HepG2 (cell line): ENCODE data around the gene GMCL2. TPM values are rescaled to one million over a fixed set of nuclear protein-coding genes. Genes with fewer than 3 reads are reported as not detected.

Experiments used
- ATAC-seq: fragments of 200-7000 bp; cut with Tn5 transposase; 3 replicates; pipeline ENCODE4 v1.9.1; 2020; ENCODE audit warnings: mild to moderate bottlenecking, moderate library complexity
- BruUV-seq: library from RNA; stranded (reverse); fragments of 400-500 nt; replicated peaks from 2 replicates; lab custom pipeline; 2021; lab: Mats Ljungman, UMichigan
- CTCF ChIA-PET: fragments of 300-600 bp; formaldehyde crosslinking; extraction: SDS; loops from one replicate; lab custom pipeline; 2021; ENCODE audit warnings: low total read pairs, inconsistent platforms, low intra/inter-chr PET ratio; lab: Yijun Ruan, JAX
- POLR2A ChIA-PET: fragments of 350-600 bp; sonication (Branson Sonifier 250); formaldehyde crosslinking; loops from one replicate; lab custom pipeline; 2020; ENCODE audit warnings: antibody characterized with exemption, inconsistent platforms; lab: Yijun Ruan, JAX
- DNase-seq: peaks from one replicate; pipeline ENCODE4 v3.0.0-alpha.2; 2015; ENCODE audit warnings: low spot score
- FAIRE-seq: peaks from 3 replicates; lab custom pipeline; 2011; peaks lifted over from hg19 to GRCh38; lab: Jason Lieb, UNC
- H2AFZ ChIP-seq: one replicate; pipeline ENCODE4 v1.6.1; 2011; ENCODE audit warnings: low read length, inconsistent platforms
- H3K27ac ChIP-seq: fragments of 300-600 bp; 3 replicates; pipeline ENCODE4 v1.8.0; 2011; ENCODE audit warnings: mixed run types, mild to moderate bottlenecking, mixed read lengths, low read length, inconsistent platforms; ENCODE audit not compliant: insufficient read depth; ENCODE audit errors: extremely low read length
- H3K27me3 ChIP-seq, 2 experiments: fragments of 200-600 bp in 1 of 2; 2 replicates in 1 of 2; 3 replicates in 1 of 2; pipeline versions ENCODE4 v1.6.0 to v1.8.0; 2011; ENCODE audit warnings: low read length in 2 of 2, mild to moderate bottlenecking in 2 of 2, moderate library complexity in 2 of 2, inconsistent platforms in 1 of 2; ENCODE audit not compliant: insufficient read depth in 2 of 2, control insufficient read depth in 1 of 2
- H3K36me3 ChIP-seq, 2 experiments: fragments of 200-600 bp in 1 of 2; replicated peaks in 1 of 2; 2 replicates in 1 of 2; 3 replicates in 1 of 2; pipeline versions ENCODE4 v1.5.1 to v1.8.0; 2011; ENCODE audit warnings: low read length in 2 of 2, inconsistent platforms in 1 of 2; ENCODE audit not compliant: insufficient read depth in 2 of 2, control insufficient read depth in 1 of 2
- H3K4me1 ChIP-seq: 2 replicates; pipeline ENCODE4 v1.5.1; 2012; ENCODE audit warnings: low read length, inconsistent platforms; ENCODE audit not compliant: insufficient read depth
- H3K4me2 ChIP-seq: 2 replicates; pipeline ENCODE4 v1.6.0; 2011; ENCODE audit warnings: low read depth, low read length, inconsistent platforms
- H3K4me3 ChIP-seq, 3 experiments: fragments of 200-600 bp in 1 of 3; sonication (generic), shearing (Covaris generic) in 1 of 3; replicated peaks in 1 of 3; 2 replicates each; pipeline ENCODE4 v1.5.1; 2011 to 2016; ENCODE audit warnings: low read length in 3 of 3, inconsistent platforms in 2 of 3, low read depth in 2 of 3, mild to moderate bottlenecking in 2 of 3, control low read depth in 1 of 3, mixed read lengths in 1 of 3; ENCODE audit not compliant: insufficient read depth in 1 of 3
- H3K79me2 ChIP-seq: one replicate; pipeline ENCODE4 v1.6.1; 2011; ENCODE audit warnings: low read length, inconsistent platforms; ENCODE audit not compliant: insufficient read depth
- H3K9ac ChIP-seq: 2 replicates; pipeline ENCODE4 v1.6.0; 2011; ENCODE audit warnings: mild to moderate bottlenecking, low read depth, low read length, inconsistent platforms; ENCODE audit not compliant: insufficient read depth
- H3K9me3 ChIP-seq: 2 replicates; pipeline ENCODE4 v1.5.1; 2012; ENCODE audit warnings: mild to moderate bottlenecking, low read length
- H4K20me1 ChIP-seq: 2 replicates; pipeline ENCODE4 v1.6.0; 2011; ENCODE audit warnings: inconsistent platforms, mild to moderate bottlenecking, low read length, moderate library complexity; ENCODE audit not compliant: insufficient read depth
- GPN1 ChIP-seq: sonication (generic); formaldehyde crosslinking; IDR thresholded peaks from 2 replicates; pipeline ENCODE4 v1.5.1; 2020; ENCODE audit warnings: missing genetic modification reagents, borderline replicate concordance
- HNF1B ChIP-seq: sonication (generic); formaldehyde crosslinking; IDR thresholded peaks from 2 replicates; pipeline ENCODE4 v1.5.1; 2020; ENCODE audit warnings: mild to moderate bottlenecking, moderate library complexity, missing genetic modification reagents
- HOXA9 ChIP-seq: sonication (generic); formaldehyde crosslinking; IDR thresholded peaks from 2 replicates; pipeline ENCODE4 v1.8.1; 2022; ENCODE audit warnings: missing genetic modification reagents, mild to moderate bottlenecking, moderate library complexity, borderline replicate concordance
- MYC ChIP-seq: sonication (generic); formaldehyde crosslinking; IDR thresholded peaks from 2 replicates; pipeline ENCODE4 v1.9.0; 2021; ENCODE audit warnings: missing genetic modification reagents, borderline replicate concordance
- SMAD1 ChIP-seq: sonication (generic); formaldehyde crosslinking; IDR thresholded peaks from 2 replicates; pipeline ENCODE4 v1.4.0; 2020; ENCODE audit warnings: missing genetic modification reagents, low read depth, mild to moderate bottlenecking, borderline replicate concordance
- SMAD3 ChIP-seq: sonication (generic); formaldehyde crosslinking; IDR thresholded peaks from 2 replicates; pipeline ENCODE4 v1.4.0; 2020; ENCODE audit warnings: missing genetic modification reagents
- SP140L ChIP-seq: sonication (generic); formaldehyde crosslinking; IDR thresholded peaks from 2 replicates; pipeline ENCODE4 v1.4.0; 2020; ENCODE audit warnings: missing genetic modification reagents, borderline replicate concordance
- ZNF282 ChIP-seq: fragments of 450-650 bp; IDR thresholded peaks from 2 replicates; pipeline ENCODE4 v1.6.1; 2018; ENCODE audit not compliant: partially characterized antibody
- ZNF580 ChIP-seq: IDR thresholded peaks from 2 replicates; pipeline ENCODE4 v1.6.1; 2016; ENCODE audit warnings: low read depth, borderline replicate concordance
- ZNF780A ChIP-seq: sonication (generic); formaldehyde crosslinking; IDR thresholded peaks from 2 replicates; pipeline ENCODE4 v1.8.0; 2022; ENCODE audit warnings: mild to moderate bottlenecking, missing genetic modification reagents, moderate library complexity
- ZNF782 ChIP-seq: sonication (generic); formaldehyde crosslinking; IDR thresholded peaks from 2 replicates; pipeline ENCODE4 v1.4.0; 2020; ENCODE audit warnings: missing genetic modification reagents, mild to moderate bottlenecking, borderline replicate concordance
- WGBS: methylation state at CpG from one replicate; pipeline ENCODE4 v1.1.6; 2017; ENCODE audit warnings: low lambda C conversion rate; 5-methylcytosine and 5-hydroxymethylcytosine counted together
- in situ Hi-C: cut with HindIII; loops from 2 replicates; pipeline ENCODE4 v1.10.0; 2017; ENCODE audit warnings: low pct_unique_long_range_greater_than_20kb; ENCODE audit not compliant: extremely low pct_ligation_motif_present
- intact Hi-C: fragments of 100-400 bp; cut with micrococcal nuclease; formaldehyde crosslinking; loops from one replicate; pipeline ENCODE4 v1.10.0; 2022; ENCODE audit not compliant: unreplicated experiment
- polyA plus RNA-seq, 8 experiments: library from polyadenylated mRNA; depleted of rRNA in 3 of 8; stranded (reverse) in 7 of 8; unstranded in 1 of 8; fragments of >200 nt; fragmentation: Illumina TruSeq in 4 of 8; extraction: Trizol in 4 of 8; gene quantifications; 2 replicates each; pipeline versions ENCODE4 v1.2.1 to v1.2.3, GENCODE V29; 2011 to 2016; ENCODE audit warnings: low read depth in 4 of 8, missing spikeins in 1 of 8, mixed read lengths in 1 of 8; ENCODE audit not compliant: insufficient read depth in 1 of 8
- total RNA-seq, 5 experiments: library from RNA; depleted of rRNA; stranded (reverse); fragments of >200 nt; fragmentation: Illumina TruSeq; extraction: Trizol; gene quantifications; 2 replicates each; pipeline ENCODE4 v1.2.3, GENCODE V29; 2016; ENCODE audit warnings: low read depth in 1 of 5
- TF ChIP-seq, protein P1 (sequence below): sonication (generic); formaldehyde crosslinking; IDR thresholded peaks from 2 replicates; pipeline ENCODE4 v1.5.1; 2020; ENCODE audit warnings: missing genetic modification reagents, mild to moderate bottlenecking, borderline replicate concordance
- TF ChIP-seq, protein P2 (sequence below): sonication (generic); formaldehyde crosslinking; IDR thresholded peaks from 2 replicates; pipeline ENCODE4 v1.4.0; 2020; ENCODE audit warnings: mild to moderate bottlenecking, missing genetic modification reagents
- TF ChIP-seq, protein P3 (sequence below): sonication (generic); formaldehyde crosslinking; IDR thresholded peaks from 2 replicates; pipeline ENCODE4 v1.5.1; 2020; ENCODE audit warnings: missing genetic modification reagents, mild to moderate bottlenecking, borderline replicate concordance

GMCL2 gene
- total and polyA plus RNA-seq, 2 of the 13 experiments (the other 11 are each of a cell fraction or from before 2014, with no cell fraction given): 0.03 TPM; not detected in 1

GRCh38 chr5:178231539-178232123 is 44.5 kb upstream of the GMCL2 start:
- Histone ChIP-seq H3K4me3 (peak overlapping the region; percentile 69 to 93 (median 87)), H3K9ac (peak overlapping the region; percentile 83), H3K4me1 (peaks cover 54% of the 10 kb centered on the region), H4K20me1 (no peaks in the 10 kb centered on the region), H3K36me3 (peaks cover 11 to 25% of the 10 kb centered on the region in 2 experiments; a peak in 4 of 5 replicates), H3K27ac (peak overlapping the region; percentile 67), H3K4me2 (peak overlapping the region; percentile 80), H3K9me3 (no peaks in the 10 kb centered on the region), H3K79me2 (peaks cover 20% of the 10 kb centered on the region), H2AFZ (no peak overlapping the region), H3K27me3 (no peaks in the 10 kb centered on the region)
- FAIRE-seq (no peak), DNase-seq (no peak), ATAC-seq (no peak; the same call in 1 of the 3 replicates)
- CTCF ChIA-PET: no interaction called here
- POLR2A ChIA-PET: interaction anchor here (1.0 to 3.1 kb wide), 8 partner anchors 15 to 398 kb away, joined by 3 to 12 read pairs (median 4); partner anchors contain the start of genes HNRNPAB and NHP2
- no TSS peak for BruUV-seq
- in situ Hi-C loops (no loop called here), intact Hi-C loops (no loop called here)
- 18% methylated on average over 6 of the region's 21 CpGs for WGBS
- TF ChIP-seq, protein P1, sequence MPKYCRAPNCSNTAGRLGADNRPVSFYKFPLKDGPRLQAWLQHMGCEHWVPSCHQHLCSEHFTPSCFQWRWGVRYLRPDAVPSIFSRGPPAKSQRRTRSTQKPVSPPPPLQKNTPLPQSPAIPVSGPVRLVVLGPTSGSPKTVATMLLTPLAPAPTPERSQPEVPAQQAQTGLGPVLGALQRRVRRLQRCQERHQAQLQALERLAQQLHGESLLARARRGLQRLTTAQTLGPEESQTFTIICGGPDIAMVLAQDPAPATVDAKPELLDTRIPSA (CRISPR knock-in tag): peak; percentile 18; the same call in 1 of the 2 replicates
- TF ChIP-seq SMAD3: no peak
- TF ChIP-seq GPN1 (CRISPR knock-in tag): no peak
- peak; percentile 87; the same call in 1 of the 2 replicates for TF ChIP-seq MYC (CRISPR knock-in tag)
- no peak for TF ChIP-seq ZNF780A
- TF ChIP-seq, protein P2, sequence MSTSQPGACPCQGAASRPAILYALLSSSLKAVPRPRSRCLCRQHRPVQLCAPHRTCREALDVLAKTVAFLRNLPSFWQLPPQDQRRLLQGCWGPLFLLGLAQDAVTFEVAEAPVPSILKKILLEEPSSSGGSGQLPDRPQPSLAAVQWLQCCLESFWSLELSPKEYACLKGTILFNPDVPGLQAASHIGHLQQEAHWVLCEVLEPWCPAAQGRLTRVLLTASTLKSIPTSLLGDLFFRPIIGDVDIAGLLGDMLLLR (CRISPR knock-in tag): no peak
- TF ChIP-seq HNF1B (CRISPR knock-in tag): peak; percentile 57; the same call in 1 of the 2 replicates
- TF ChIP-seq SP140L (CRISPR knock-in tag): no peak
- TF ChIP-seq, protein P3, sequence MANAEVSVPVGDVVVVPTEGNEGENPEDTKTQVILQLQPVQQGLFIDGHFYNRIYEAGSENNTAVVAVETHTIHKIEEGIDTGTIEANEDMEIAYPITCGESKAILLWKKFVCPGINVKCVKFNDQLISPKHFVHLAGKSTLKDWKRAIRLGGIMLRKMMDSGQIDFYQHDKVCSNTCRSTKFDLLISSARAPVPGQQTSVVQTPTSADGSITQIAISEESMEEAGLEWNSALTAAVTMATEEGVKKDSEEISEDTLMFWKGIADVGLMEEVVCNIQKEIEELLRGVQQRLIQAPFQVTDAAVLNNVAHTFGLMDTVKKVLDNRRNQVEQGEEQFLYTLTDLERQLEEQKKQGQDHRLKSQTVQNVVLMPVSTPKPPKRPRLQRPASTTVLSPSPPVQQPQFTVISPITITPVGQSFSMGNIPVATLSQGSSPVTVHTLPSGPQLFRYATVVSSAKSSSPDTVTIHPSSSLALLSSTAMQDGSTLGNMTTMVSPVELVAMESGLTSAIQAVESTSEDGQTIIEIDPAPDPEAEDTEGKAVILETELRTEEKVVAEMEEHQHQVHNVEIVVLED (CRISPR knock-in tag): no peak
- no peak for TF ChIP-seq ZNF580 (CRISPR knock-in tag)
- TF ChIP-seq ZNF782 (CRISPR knock-in tag): peak; percentile 93; the same call in 1 of the 2 replicates
- TF ChIP-seq ZNF282: no peak
- no peak for TF ChIP-seq SMAD1 (CRISPR knock-in tag)
- no peak for TF ChIP-seq HOXA9 (CRISPR knock-in tag)
